CD4-positive, alpha-beta T cell treated with Interleukin-21 for 1 hour (primary cell): ENCODE measurements around the gene GPR68.
"Not testable (repeated sequence)": the region's sequence is repeated elsewhere in the genome, so short reads cannot be mapped to it uniquely, and the experiment has no call there.

Source experiments
- DNase-seq: peaks from one replicate; pipeline ENCODE4 v3.0.0-alpha.2; 2020

Gene GPR68

GRCh38 chr14:91252871-91253794 lies 8.6 kb upstream of the GPR68 start:
- DNase-seq, result peak; percentile 69

GRCh38 chr14:91250912-91251311 lies 6.4 kb upstream of the GPR68 start:
- DNase-seq, result no peak

DNA sequence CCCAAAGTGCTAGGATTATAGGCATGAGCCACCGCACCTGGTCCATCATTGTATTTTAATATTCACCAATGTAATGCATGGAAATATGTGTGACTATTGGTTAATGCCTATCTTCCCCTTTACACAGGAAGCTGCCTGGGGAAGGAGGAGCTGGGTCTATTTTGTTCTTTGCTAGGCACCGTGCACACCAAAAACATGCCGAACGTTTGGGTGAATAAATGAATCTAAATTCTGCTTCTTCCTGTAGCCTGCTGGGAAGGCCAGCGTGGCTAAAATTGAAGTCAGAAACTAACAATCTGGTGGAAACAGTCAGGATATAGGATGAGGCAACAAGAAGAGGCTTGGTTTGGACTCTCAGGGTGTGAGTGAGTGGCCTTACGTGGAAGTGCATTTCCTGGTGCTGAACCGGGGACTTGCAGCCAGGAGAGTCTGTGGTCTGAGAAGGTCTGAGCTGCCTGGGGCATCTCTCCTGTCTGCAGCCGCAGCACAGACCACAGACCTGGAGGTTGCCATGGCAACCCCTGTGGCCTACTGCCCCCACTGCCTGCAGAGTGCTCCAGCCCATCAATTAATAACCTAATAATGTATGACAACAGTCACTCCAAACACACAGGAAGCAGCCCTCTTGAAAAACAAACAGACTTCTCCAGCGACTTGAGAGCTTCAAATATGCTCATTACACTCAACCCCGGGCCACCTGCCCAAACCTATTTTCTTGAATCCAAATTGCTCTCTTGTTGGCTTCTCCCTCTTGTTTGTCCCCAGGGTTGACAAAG lies 5.5 kb upstream of the GPR68 start:
- peak; percentile 75 for DNase-seq

DNA sequence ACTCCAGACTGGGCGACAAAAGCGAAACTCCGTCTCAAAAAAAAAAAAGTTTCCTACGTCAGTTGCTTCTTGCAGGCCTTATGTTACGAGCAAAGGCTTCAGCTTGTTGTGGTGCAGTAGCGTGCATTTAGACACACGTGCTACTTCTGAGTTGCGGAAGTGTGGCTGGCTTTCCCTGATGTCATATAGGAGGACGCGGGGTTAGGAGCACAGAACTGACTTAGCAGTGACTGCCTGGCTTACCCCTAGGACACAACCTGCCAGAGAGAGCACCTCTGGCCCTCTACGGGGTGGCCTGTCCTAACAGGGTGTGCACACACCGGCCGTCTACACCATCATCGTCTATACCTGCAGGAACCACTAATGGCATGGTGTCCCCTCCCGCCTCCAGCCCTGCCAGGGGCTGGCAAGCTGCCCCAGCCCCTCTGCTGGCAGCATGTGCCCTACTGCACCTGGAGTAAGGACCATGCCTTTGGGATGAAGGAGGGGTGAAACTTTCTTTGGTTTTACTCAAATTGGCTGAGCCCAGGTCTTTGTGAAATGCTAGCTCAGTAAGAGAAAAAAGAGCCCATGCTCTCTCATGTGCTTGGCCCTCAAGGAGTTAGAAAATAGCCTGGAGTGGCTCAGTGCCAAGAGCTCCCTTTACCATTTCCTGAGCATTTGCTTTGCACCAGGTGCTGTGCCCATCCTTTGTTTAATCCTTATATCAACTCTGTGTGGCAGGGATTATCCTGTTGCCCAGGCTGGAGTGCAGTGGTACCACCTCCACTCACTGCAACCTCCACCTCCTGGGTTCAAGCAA lies 1.7 kb upstream of the GPR68 start:
- peak; percentile 90 for DNase-seq

DNA sequence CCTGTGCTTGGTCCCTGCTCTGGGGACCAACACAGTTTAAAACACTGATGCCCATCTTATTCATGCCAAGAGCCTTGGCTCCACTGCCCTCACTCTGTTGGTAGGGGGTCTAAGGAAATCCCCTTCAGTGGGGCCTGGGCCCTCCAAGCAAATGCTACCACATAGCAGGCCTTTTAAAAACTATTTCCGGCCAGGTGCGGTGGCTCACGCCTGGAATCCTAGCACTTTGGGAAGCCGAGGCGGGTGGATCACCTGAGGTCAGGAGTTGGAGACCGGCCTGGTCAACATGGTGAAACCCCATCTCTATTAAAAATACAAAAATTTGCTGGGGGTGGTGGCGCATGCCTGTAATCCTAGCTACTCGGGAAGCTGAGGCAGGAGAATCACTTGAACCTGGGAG lies 1.1 kb upstream of the GPR68 start:
- DNase-seq, result not testable (repeated sequence)

- DNase-seq, result peak; percentile 88
Observed at GRCh38 chr14:91245029-91245428, 525 bp upstream of the GPR68 start.

GRCh38 chr14:91243074-91243471 lies 1.4 kb downstream of the GPR68 start:
- no peak for DNase-seq

DNA sequence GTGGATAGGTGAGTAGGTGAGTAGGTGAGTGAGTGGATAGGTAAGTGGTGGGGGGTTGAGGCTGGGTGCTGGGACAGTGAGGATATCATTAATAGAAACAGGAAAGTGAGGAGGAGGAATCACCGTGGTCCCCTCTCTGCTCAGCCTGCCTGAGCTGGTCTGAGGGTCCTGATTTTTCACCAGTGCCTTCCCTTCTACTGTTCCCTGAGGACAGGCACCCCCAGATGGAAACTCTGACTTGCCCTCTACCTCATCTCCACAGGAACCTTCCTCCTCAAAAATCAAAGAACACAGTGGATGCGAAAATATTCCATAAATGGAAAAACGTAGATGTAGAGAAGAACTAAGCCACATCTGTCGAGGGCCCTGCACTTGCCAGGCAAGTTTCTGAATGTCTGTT lies 1.9 kb downstream of the GPR68 start:
- no peak for DNase-seq

GRCh38 chr14:91241863-91242262 lies 2.6 kb downstream of the GPR68 start:
- peak; percentile 55 for DNase-seq

DNA sequence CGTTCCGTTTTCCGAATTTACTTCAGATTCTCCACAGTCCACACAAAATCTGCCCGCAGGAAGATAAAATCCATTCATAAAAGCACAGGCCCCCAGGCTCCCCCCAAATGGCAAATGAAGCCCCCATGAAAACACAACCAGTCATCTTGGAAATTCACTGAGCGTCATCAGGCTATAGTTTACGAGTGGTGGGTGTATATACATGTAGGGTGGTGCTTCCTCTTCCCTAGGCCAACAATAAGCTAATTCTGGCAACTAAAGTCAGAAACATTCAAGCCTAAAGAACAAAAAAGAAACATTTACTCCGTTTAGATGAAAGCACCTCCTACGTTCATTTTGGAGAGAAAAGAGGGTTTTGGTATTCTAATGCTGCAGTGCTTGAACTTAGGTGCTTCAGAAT lies 5.8 kb downstream of the GPR68 start:
- DNase-seq, result no peak

DNA sequence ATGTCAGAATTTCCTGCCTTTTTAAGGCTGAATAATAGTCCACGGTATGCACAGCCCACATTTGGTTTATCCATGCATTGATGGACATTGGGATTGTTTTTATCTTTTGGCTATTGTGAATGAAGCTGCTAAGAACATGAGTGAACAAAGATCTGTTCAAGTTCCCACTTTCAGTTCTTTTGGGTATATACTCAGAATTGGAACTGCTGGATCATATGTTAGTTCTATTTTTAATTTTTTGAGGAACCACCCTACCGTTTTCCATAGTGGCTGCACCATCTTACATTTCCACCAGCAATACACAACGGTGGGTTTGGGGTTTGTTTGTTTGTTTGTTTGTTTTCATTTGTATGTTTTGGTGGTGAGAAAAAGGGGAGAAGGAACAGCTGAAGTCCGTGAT lies 6.4 kb downstream of the GPR68 start:
- no peak for DNase-seq

DNA sequence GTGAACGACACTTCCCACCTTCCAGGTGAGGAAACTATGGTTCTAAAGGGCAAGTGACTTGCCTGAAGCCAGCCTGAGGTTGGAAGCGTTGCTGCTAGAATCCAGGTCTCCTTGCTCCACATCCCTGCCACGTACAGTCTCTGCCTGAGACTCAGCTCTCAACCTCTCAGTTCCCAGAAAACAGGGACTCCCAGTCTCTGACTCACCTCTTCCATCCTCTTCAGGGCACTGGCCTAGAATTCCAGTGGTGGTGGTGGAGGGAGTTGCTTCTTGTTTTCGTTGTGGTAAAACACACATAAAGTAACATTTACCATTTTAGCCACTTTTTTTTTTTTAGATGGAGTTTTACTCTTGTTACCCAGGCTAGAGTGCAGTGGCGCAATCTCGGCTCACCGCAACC lies 7.3 kb downstream of the GPR68 start:
- DNase-seq, result no peak

DNA sequence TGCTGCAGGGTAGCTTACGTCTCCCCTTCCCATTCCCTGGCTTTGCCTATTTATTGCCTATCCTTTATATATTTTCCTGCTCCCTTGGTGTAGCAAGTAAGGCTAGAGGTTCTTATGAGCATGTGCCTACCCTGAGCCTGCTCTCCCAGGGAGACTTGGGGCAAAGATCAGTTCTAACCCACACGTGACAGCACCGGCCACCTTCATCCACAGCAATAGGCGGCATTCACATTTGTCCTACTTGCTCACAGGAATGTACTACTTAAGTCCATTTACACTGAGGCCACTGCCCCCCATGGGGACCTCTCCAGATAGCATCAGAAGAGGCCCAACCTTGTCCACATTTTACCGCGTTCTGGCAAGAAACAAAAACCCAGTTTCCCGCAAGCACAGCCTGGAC lies 8.7 kb downstream of the GPR68 start:
- no peak for DNase-seq

DNA sequence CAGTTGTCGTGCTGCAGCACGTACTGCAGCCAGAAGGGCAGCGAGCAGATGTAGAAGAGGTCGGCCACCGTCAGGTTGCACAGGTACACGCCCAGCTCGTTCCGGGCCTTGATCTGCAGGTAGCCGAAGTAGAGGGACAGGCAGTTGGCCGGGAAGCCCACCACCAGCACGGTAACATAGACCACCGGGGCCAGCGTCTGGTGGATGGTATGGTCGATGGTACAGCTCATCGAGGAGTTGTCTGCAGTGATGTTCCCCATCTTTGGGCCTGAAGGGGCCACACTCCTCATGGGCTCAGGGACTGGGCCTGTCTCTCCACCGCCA lies 9.8 kb downstream of the GPR68 start:
- DNase-seq, result no peak

DNA sequence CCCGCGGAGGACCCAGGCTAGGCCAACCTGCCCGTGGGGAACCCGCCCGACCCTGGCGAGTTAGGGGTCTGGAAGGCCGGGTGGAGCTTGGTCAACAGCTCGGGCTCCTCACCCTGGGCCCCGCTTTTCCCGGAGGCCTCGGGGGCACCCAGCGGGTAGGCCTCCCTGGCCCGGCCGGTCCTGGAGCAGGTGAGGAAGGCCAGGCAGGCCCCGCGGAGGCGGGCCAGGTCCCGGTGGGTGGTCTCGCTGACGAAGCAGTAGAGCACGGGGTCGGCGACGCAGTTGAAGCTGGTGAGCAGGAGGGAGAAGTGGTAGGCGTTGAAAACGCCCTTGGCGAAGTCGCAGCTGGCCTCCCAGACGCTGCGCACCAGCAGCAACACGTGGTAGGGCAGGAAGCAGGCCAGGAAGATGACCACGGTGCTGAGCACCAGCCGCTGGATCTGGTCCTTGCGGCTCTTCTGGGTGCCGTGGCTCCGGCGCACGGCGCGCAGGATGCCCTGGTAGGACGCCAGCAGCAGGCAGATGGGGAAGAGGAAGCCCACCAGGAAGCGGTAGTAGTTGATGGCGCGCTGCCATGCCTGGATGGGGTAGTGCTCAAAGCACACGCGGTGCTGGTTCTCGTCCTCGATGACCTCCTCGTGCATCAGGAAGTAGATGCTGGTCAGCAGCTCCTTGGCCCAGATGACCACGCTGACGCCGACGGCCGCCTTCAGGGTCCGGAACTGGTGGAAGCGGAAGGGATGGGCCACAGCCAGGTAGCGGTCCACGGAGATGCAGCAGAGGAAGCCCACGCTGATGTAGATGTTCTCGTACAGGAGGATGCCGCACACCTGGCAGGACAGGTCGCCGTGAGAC lies 10.3 kb downstream of the GPR68 start:
- no peak for DNase-seq

DNA sequence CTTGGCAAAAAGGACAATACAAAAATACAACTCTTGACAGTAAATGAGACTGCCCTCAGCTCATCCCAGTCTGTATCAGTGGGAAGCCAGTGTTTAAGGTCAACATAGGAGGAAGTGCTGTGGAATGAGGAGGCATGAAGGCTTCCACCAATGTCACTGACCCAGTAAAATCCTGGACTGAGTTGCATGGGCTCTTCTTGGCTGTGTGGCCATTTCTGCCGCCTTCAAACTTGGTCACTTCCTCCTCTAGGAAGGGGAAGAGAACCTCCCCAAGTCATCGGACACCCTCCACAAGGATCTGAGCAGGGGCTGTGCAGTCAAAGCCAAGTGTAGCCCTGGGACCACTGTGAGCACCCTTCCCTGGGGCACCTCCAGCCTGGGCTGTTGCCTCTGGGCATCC lies 11.9 kb downstream of the GPR68 start:
- no peak for DNase-seq

DNA sequence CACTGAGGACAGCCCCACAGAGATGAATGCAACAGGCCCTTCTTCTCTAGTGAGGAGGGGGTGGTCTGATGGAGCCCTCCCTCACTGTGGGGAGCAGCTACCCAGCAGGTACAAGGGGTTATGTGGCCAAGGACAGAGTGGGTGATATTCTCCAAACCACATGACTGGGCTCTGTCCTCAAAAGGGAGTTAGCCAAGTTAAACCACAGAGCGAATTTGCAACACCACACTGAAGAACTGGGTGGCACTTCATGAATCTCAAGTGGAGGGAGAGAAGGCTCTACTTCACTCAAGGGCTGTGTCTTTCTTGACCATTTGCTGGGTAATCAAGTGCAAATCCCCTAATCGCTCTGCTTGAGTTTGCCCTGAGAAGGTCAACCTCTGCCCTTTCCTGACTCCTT lies 12.5 kb downstream of the GPR68 start:
- DNase-seq, result no peak

DNA sequence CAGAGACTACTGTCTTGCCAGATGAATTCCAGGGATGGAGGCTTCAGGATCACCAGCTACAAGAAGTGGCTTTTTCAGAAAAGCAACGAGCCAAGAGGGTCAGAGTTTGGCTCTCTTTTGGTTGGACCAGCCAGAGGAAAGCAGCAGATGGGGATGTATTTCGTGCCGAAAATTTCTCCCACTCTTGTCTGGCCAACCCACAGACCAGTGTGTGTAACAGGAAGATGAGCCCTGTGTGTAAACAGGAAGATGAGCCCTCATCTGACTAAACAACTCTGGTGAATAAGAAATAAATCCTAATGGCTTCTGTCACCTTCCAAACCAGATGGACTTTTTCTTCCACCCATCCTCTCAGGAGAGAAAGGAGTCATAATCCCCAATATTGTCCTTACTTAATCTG lies 13.1 kb downstream of the GPR68 start:
- no peak for DNase-seq

GRCh38 chr14:91230397-91231035 lies 14.0 kb downstream of the GPR68 start:
- DNase-seq, result peak; percentile 48

DNA sequence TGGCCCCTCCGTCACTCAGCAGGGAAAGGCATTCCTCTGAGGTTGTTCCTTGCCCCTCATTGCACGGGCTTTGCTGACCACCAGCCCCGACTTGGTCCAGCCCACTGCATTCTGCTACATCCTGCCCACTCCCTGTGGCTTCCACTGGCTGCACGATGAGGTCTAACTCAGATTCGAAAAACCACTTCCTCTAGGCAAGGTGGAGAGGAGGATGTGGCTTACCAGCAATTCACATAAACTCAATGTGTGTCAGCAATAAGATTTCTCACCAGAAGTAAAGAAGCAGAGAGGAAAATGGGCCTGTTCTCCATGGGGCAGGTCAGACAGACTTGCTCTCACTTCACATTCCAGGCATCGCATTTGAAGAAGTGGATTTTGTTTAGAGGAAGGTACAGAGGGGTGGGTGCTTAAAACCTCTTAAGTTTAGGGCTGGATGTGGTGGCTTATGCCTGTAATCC lies 14.7 kb downstream of the GPR68 start:
- peak; percentile 83 for DNase-seq

DNA sequence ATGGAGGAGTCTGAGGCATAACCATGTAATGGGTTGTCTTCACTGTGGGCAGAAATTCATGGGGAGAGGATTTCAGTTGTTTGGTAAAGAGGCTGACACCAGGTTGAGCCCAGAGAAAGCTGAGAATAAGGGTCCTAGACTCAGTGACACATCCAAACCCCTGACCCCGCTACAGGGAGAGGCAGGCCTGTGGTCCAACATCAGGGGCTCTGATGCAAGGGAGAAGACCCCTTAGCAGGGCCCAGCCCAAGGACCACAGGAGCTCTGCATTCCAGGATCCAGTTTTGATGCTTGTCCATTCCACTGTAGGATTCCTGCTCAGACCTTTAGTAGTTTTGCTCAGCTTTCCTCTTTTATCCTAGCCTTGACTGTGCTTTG lies 15.5 kb downstream of the GPR68 start:
- DNase-seq, result no peak
